Measurements from ENCODE around the gene NKX6-2.

- no peak for TF ChIP-seq CTCF (IDR thresholded peaks at IDR 0.05)
- no peak for TF ChIP-seq POLR2A (IDR thresholded peaks at IDR 0.05)
These were observed 22.4 kb downstream of the NKX6-2 start for GRCh38 chr10:132763545-132763944.
